HG03045 (cell line): ENCODE results near the gene BAIAP2L2.

Experiments used
- ATAC-seq: cut with Tn5 transposase; IDR thresholded peaks from one replicate; pipeline ENCODE4 v1.9.1; 2021; ENCODE audit warnings: mild to moderate bottlenecking, moderate library complexity; ENCODE audit not compliant: unreplicated experiment

BAIAP2L2 gene

DNA sequence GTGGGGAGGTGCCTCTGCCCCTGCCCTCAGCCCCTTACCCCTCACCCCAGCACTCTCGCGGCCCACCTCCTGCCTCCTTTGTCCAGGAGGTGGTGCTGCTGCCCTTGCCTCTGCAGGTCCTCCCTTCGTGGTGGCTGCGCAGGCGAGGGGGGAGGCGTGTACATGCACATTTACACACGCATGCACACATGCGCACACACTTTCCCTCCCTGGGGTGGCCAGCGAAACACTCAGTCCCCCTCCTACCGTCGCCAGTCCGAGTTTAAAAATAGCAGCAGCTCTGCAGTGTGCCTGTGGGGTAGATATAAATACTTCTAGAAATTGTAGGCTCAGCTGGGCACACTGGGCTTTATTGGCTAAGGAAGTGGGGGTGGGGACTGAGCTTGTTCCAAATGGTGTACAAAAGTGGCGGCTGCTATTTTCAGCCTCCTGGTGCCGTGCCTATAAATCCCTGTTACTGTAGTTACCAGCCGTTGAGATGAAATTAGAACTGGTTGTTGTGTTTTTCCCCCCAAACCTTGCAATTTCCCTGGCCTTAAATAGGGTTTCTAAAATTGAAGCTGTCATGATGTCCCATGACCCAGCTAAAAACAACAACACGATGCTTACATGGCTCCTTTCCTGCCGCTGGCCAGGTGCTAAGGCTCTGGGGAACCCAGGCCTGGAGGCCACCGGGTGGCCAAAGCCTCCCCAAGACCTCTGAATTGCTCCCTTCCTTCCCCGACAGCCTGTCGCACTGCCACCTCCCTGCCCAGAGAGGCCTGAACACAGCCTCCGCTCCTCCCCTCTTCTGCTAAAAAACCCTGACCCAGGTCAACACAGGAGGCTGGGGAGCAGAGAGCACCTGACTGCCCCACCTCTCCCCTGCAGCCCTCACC lies 40.9 kb downstream of the BAIAP2L2 start:
- no peak for ATAC-seq

DNA sequence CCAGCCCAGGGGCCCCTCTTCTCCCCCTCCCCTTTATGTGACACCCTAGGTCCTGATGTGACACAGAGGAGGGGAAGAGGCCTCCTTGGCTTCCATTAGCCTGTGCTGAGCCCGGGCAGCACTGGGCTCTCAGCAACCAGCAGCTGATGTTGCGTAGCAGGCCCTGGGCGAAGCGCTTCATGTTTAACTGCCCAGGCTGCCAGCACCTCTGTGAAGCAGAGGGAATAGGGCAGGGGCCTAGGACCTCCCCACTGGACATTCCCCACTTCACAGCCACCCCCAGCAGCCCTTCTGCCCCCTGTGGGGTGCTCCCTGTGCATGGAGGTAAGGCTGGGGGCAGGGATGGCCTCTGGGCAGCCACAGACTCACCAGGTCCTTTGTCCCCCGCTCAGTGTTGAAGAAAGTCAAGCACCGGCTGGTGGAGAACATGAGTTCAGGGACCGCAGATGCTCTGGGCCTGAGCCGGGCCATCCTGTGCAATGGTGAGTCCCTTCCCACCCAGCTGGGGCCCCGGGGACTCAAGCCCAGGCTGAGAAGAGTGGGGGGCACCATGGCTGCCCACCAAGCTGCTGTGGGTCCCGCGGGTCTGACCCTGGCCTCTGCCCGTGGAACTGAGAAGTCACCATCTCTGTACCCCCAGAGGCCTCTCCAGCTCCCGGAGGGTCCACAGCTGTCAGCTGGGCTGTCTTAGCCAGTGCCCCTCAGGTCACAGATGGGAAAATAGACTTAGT lies 41.7 kb downstream of the BAIAP2L2 start:
- no peak for ATAC-seq

DNA sequence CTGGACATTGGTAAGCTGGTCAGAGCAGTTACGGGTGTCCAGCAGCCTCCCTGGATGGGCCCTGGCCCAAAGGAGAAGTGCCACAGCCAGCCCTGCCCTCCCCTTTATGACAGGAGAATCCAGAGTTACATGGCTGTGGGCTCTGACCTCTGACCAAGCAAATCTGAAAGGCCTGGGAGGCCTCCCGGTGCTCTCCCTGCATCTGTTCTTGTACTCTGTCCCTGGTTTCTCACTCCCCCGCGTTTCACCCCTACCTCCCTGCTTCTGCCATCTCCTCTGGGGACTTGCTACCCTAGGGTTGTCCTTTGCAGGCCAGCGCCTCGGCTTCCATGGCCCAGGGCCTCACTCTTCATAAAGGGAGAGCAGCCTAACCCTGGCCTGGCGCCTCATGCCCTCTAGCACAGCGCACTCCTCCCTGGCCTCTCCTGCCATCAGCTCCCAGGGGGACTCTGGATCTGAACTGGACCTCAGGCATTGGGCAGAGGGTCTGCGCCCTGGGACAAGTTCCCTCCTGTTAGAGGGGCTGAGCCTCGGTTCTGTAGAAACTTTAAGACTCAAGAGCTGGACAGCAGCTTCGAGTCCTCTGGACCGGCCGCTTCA lies 42.6 kb downstream of the BAIAP2L2 start:
- no peak for ATAC-seq

DNA sequence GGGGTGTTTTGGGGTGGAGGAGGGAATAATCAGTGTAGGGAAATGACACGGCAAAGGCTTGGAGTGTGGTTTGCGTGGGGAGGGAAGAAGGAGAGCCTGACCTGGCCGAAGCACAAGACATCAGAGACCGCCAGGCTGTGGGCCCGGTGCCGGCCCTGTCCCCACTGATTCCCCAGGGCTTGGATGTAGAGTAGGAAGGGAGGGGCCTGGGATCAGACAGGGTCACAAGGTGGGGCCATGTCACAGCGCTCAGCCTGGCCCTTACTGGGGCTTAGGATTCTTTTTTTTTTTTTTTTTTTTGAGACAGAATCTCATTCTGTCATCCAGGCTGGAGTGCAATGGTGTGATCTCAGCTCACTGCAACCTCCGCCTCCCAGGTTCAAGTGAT lies 43.5 kb downstream of the BAIAP2L2 start:
- ATAC-seq: no peak

DNA sequence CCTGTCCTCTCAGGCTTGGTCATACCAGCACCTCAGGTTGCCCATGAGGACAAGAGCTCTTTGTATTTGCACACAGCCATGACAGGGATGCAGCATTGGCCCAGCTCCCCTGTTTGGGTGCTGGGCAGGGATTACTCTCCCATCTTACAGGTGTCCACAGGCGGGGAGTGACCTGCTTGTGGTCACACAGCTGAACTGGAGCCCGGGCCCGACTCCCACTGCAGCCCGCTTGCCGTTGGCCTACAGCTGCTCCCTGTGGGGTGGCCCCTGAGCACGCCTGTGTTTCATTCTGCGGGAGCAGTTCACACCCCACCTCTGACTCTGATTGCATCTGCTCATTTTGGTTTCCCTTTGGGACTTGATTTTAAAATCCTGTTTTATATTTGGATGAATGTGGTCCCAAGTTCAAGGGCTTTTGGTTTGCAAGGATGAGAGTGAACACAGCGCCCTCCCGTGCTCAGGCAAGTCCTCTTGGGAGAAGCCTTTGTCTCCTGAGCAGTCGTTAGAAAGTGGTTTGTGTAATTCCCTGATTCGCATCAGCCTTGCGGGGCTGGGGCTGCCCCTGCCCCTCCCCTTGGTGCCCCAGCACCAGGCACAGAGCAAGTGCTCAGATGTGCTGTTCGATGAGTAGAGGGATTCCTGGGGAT lies 44.0 kb downstream of the BAIAP2L2 start:
- ATAC-seq: no peak

DNA sequence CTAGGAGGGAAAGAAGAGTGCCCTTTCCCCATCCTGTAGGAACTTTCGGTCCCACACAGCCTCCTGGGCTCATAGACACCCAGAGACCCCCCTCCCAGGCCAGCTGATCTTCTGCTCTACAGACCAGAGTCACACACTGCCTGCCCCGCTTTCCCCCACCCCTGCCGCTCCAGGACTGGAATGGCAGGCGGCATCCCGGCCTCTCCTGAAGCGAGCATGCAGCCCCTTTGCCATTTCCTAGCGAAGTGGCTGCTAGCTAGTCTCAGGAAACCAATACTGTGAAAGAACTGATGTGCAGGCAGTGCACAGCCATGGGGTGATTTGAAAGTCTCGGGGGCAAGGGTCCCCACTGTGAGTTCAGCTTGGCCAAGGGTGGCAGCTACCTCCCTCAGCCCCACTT lies 44.9 kb downstream of the BAIAP2L2 start:
- no peak for ATAC-seq

DNA sequence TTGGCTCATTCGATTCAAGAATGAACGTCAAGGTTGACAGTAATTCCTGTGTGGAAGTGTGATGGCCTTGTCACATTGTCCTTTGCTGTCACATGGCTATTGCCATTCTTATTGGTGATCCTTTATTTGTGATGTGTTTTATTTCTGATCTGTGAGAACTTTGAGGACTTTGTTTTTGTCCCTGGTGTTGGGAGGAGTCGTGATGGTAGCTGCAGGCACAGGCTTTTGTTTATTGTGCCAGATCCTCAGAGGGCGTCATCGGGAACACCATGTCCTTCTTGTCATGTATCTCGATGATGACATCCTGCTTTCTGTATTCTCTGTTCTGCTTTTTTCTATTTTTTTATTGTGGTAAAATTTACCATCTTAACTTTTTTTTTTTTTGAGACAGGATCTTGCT lies 47.7 kb downstream of the BAIAP2L2 start:
- ATAC-seq: no peak

DNA sequence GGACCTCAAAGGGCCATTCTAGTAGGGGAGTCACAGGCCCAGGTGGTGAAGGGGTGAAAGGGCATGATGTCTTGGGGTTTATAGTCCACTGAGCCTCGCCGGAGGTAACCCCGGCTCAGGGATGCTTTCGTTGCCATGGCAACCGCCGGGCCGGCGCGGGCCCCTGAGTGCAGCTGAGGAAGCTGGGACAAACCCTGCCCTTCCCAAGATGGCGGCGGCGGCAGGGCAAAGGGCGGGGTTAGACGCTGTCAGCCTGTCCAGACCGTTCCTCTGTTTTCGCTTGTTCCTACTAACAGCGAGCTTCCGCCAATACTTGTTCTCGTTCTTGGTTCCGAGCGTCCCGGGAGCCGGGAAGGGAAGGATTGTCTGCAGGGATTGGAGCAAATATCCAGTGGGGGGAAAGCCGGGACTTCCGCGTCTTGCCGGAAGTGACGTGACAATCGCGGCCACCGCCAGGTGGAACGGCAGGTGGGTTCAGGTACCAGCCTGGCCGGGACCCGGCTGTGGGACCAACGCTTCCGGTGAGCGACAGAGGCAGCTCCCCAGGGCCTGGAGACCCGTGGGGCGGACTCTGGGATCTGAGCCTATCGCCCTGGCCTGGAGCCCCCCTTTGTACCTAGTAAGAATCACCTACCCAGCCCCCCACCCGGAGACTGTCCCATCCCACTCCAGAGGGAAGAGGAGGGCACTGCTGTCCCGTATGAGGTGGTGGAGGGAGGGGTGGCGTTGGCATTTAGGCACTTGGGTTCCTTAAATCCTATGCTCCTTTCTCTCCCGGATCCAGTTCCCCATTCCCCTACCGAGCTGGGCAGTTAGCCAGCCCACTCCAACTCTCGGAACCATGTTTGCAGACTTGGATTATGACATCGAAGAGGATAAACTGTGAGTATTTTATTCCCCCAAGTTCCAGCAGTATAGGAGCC lies 53.3 kb downstream of the BAIAP2L2 start, which contains the start of gene PICK1:
TSS of gene PICK1 (plus strand) at position 436 of the 923 bp plus-strand sequence. CDS start at position 842, 406 bp downstream.
- ATAC-seq: no peak

DNA sequence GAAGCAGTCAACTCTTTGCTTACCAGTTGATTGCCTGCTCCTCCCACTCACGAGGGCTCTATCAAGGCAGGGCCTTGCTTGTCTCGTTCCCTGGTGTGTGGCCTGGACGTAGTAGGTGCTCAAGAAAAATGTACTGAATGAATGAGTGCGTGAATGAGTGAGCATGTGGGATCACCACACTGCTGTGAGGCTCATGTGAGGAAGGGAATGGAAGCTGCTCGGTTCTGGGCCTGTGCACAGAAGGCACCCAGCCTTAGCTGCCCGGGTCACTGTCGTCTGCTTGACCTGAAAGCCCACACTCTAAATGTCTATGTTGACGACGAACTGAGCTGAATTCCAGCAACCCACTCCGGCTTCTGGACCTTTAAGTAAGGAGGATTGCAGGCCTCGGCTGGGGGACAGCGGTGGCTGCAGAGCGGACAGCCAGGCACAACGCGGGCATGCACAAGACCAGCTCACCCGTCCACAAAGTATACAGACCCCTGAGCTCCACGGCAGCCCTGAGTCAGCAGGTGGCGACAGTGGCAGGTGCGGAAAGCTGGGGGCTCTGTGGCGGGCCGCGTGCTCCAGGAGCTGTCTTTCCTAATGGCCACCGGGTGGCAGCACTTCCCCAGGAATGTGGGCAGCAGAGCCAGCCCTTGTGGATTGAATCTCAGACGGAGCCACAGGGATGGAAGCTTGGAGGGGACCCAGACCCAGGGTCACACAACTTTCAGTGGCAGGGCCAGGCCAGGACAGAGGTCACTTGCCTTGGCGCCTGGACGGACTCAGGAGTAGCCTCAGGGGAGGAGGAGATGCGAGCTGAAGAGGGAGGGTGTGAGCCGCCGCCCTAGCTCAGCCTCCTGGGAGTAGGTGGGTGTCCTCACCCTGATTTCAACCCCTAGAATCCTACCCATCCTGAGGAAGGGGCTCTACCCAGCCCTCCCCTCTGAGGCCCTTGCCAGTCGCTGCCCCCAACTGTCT lies 58.3 kb downstream of the BAIAP2L2 start:
- ATAC-seq: no peak

DNA sequence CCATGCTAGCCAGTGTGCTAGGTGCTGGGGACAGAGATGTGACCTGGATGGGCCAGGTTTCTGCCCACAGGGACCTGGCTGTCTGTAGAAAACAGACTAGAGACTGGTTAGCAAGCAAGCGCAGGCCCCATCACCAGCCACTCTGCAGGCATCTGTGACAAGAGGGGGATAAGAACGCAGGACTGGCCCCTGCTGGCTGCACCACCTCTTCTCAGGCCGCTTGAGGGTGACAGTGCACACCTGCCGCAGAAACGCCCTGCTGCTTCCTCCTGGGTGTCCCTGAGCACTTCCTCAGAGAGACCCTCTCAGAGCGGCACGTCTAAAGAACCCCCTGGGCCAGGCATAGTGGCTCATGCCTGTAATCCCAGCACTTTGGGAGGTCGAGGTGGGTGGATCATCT lies 59.2 kb downstream of the BAIAP2L2 start:
- no peak for ATAC-seq

DNA sequence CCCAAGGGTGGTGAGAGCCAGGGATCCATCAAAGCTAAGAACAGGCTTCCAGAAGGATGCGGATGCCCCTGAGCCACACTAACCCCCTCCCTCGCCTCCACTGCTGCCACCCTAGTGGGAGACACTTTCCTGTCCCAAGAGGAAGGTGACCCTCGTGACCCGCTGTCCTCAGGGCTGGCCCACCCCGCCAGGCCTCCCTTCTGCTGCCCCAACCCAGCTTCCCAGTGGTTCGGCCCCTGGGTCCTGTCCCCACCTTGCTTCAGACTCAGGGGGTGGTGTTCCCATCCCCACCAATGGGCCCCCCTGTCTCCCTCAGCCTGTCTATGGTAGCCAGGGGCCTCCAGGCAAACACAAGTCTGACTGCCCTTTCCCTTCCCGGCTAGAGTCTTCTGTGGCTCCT lies 59.8 kb downstream of the BAIAP2L2 start:
- ATAC-seq: no peak

DNA sequence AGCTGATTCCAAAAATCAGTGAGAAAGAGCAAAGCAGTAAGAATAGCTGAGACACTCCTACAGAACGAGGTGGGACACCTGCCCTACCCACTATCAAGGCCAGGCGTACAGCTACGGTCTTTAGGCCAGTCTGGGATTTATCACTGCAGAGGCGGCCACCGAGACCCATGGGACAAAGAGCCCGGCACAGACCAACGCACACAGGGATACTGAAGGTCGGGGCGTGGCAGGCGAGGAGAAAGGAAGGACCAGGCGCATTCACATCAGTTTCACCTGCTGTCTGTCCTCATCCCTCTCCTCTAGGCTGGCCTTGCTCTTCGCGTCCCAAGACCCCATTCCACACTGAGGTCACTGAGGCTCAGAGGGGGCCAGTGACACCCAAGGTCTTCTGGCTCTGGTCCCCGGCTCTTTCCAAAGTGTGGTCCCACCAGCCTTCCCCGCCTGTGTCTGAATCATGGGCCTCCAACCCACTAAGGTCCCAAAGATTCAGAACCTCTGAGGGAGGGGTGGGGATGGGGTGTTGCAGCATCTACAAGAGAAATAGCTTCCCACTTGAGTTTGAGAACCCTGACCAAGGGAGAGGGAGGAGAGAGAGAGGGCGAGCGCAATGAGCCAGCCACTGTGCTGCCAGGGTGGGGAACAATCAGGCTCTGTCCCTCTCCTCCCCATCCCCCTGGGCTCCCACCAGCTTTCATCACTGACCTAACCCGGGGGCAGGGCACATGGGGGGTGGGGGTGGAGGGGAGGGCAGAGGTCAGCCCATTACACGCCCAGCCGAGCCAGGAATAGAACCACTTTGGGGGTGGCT lies 60.5 kb downstream of the BAIAP2L2 start:
- no peak for ATAC-seq

DNA sequence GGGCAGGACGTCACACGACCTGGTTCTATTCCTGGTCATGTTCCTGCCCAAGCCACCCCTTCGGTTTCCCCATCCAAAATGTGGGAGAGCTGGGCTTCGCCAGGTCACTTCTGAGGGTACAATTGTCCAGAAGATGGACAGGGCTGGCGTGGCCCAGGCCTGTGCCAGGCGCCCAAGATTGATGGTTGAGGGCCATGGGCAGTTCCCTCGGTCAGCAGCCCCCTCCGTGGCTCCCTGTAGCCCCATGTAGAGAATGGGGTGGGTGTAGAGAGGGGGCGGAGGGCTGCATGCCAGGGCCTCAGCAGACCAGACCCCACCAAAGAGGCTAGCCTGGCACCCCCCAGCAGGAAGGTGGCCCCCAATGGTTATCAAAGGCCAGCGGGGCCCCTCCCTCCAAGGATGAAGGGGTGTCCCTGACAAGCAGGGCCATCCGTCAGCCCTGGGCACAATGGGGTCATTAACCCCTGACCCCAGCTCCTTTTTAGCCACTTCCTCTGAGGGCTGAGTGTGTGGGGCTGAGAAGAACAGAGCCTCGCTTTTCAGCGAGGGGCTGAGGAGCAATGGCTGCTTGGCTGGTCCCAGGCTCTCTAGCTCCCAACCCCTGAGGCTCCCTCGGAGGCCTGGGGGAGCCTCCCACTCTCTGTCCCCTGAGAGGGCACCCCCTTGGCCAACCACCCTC lies 64.3 kb downstream of the BAIAP2L2 start:
- no peak for ATAC-seq

DNA sequence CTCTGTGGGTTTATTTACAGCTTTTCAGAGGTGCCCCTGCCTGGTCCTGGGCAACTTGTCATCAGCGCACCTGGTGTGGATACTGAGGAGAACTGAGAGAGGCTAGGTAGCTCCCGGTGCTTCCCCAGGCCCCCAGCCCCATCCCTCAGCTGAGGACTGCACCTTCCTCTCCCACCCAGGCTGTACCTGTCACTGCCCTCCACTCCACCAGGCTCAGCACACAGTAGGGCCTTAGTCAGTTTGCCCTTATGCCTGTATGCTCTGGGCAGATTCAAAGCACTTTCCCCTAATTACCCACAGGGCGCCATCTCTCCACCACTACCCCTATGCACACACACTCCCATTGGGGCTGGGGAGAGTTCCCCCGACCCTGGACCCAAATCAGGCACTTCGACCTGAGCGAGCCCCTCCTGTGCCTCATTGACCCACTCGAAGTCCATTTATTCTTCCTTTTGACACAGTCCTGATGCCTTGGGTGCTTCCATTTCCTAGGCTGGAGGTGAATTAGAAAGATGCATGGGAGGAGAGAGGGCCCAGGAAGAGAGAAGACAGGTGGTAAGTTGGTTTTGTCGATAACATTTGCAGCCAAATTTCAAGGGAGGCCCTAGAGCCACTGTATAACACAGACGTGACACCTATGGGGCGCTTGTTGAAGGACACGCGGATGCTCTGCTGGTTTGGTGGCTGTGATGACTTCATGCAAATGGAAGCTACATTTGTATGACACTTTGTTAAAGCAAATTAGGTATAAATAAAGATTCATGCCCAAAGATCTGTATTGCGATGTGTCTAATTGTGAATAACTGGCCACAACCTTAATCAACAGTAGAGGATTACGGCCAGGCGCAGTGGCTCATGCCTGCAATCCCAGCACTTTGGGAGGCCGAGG lies 67.1 kb downstream of the BAIAP2L2 start:
- no peak for ATAC-seq

DNA sequence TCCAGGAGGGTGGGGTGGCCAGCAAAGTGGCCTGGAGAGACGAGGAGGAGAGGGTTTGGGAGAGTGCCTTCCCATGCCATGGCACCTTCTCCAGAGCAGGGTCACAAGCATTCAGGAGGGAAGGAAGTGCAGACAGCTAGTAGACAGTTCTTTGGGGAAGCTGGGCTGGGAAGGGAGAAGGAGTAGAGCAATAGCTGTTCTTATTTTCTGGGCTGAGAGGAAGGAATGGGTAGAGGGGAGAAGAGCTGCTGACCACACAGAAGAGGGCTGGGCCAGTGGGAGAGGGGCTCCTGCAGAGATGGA lies 68.0 kb downstream of the BAIAP2L2 start:
- ATAC-seq: no peak

DNA sequence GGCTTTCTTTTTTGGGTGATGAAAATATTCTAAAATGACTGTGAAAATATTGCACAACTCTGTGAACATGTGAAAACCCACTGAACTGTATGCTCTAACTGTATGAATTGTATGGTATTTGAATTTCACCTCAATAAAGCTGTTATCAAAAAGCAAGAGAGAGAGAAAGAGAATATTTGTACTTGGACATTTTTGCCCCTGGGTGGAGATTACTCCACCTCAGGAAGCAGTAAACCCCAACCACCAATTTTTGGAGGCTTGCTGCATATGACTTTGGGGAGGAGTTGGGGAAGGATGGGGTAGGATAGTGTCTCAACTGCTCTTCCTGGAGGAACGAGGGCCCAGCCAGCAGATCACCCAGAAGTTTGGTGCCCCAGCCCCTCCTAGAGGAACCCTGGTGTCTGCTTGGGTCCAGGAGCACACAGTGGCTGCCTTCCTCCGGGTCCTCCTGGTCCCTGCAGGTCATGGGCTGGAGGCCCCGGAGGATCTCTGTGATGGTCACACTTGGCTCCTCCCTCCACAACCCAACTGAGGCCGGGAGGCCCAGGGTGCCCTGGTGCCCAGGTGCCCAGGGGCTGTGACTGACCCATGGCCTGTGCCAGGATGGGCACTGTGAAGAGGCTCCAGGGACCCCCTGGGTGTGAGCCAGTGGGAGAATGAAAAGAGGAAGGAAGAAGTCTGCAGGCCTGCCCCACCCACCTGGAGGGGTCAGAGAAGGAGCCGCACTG lies 68.6 kb downstream of the BAIAP2L2 start:
- no peak for ATAC-seq
